DMS79 treated with DMSO at 0.1 percent for 48 hours (cell line): ENCODE results near the gene ATP2C2.
"Not testable (repeated sequence)": the region's sequence is repeated elsewhere in the genome, so short reads cannot be mapped to it uniquely, and the experiment has no call there.

Experiments used
- DNase-seq: peaks from one replicate; lab custom pipeline; 2025; lab: John Stamatoyannopoulos, UW

The ATP2C2 gene

GRCh38 chr16:84341528-84342295 is 26.6 kb upstream of the ATP2C2 start:
- DNase-seq = no peak

GRCh38 chr16:84343800-84344199 is 24.5 kb upstream of the ATP2C2 start:
- not testable (repeated sequence) for DNase-seq

- no peak for DNase-seq
Observed at GRCh38 chr16:84344781-84345180, 23.6 kb upstream of the ATP2C2 start.

- DNase-seq = no peak
Observed at GRCh38 chr16:84347161-84347560, 21.2 kb upstream of the ATP2C2 start.

GRCh38 chr16:84348386-84348888 is 19.9 kb upstream of the ATP2C2 start:
- no peak for DNase-seq

- no peak for DNase-seq
Observed at GRCh38 chr16:84349862-84350684, 18.3 kb upstream of the ATP2C2 start.

GRCh38 chr16:84350685-84351400 is 17.5 kb upstream of the ATP2C2 start:
- DNase-seq = no peak

GRCh38 chr16:84351630-84352029 is 16.7 kb upstream of the ATP2C2 start:
- DNase-seq = no peak

- no peak for DNase-seq
Observed at GRCh38 chr16:84354306-84354705, 14.0 kb upstream of the ATP2C2 start.

GRCh38 chr16:84355149-84355548 is 13.2 kb upstream of the ATP2C2 start:
- no peak for DNase-seq

- no peak for DNase-seq
Observed at GRCh38 chr16:84356176-84356575, 12.2 kb upstream of the ATP2C2 start.

GRCh38 chr16:84356591-84357116 is 11.7 kb upstream of the ATP2C2 start:
- DNase-seq = no peak

GRCh38 chr16:84357191-84357651 is 11.1 kb upstream of the ATP2C2 start:
- DNase-seq = no peak

- DNase-seq = no peak
Observed at GRCh38 chr16:84358601-84359295, 9.6 kb upstream of the ATP2C2 start.

GRCh38 chr16:84359326-84359725 is 9.0 kb upstream of the ATP2C2 start:
- DNase-seq = no peak

- DNase-seq = no peak
Observed at GRCh38 chr16:84360170-84360569, 8.2 kb upstream of the ATP2C2 start.

- DNase-seq = no peak
Observed at GRCh38 chr16:84360748-84361147, 7.6 kb upstream of the ATP2C2 start.

GRCh38 chr16:84361546-84361945 is 6.8 kb upstream of the ATP2C2 start:
- no peak for DNase-seq

GRCh38 chr16:84362471-84362941 is 5.8 kb upstream of the ATP2C2 start:
- DNase-seq = no peak

- DNase-seq = no peak
Observed at GRCh38 chr16:84366208-84366607, 2.1 kb upstream of the ATP2C2 start.

- DNase-seq = no peak
Observed at GRCh38 chr16:84367297-84367680, 1.0 kb upstream of the ATP2C2 start.
